Smooth muscle cell (in vitro differentiated cells): ENCODE results near the gene TM4SF4. TPM values are rescaled to one million over a fixed set of nuclear protein-coding genes. Genes with fewer than 3 reads are reported as not detected.

Experiments
- DNase-seq: peaks from one replicate; lab custom pipeline; 2025; ENCODE audit not compliant: unreplicated experiment; lab: John Stamatoyannopoulos, UW
- H2AFZ ChIP-seq: fragments of 200-600 bp; sonication (generic); 2 replicates; pipeline ENCODE4 v1.6.0; 2016; ENCODE audit warnings: antibody characterized with exemption, low read depth, mild to moderate bottlenecking
- H3F3A ChIP-seq: fragments of 200-600 bp; sonication (generic); 2 replicates; pipeline ENCODE4 v1.6.0; 2017; ENCODE audit warnings: antibody characterized with exemption, low read depth
- H3K27ac ChIP-seq: fragments of 200-600 bp; sonication (generic); 2 replicates; pipeline ENCODE4 v1.5.1; 2016; ENCODE audit warnings: low read depth, mild to moderate bottlenecking
- H3K27me3 ChIP-seq: fragments of 200-600 bp; sonication (generic); 2 replicates; pipeline ENCODE4 v1.6.1; 2016; ENCODE audit warnings: low read depth, mild to moderate bottlenecking
- H3K36me3 ChIP-seq: fragments of 200-600 bp; sonication (generic); 2 replicates; pipeline ENCODE4 v1.5.1; 2016; ENCODE audit warnings: low read depth
- H3K4me1 ChIP-seq: fragments of 200-600 bp; sonication (generic); 2 replicates; pipeline ENCODE4 v1.5.1; 2016; ENCODE audit warnings: low read depth
- H3K4me2 ChIP-seq: fragments of 200-600 bp; sonication (generic); 2 replicates; pipeline ENCODE4 v1.6.0; 2016; ENCODE audit warnings: mild to moderate bottlenecking
- H3K4me3 ChIP-seq: fragments of 200-600 bp; sonication (generic); 2 replicates; pipeline ENCODE4 v1.5.1; 2016; ENCODE audit warnings: mild to moderate bottlenecking
- H3K79me2 ChIP-seq: fragments of 200-600 bp; sonication (generic); 2 replicates; pipeline ENCODE4 v1.6.0; 2016; ENCODE audit warnings: low read depth, mild to moderate bottlenecking
- H3K9ac ChIP-seq: fragments of 200-600 bp; sonication (generic); 2 replicates; pipeline ENCODE4 v1.6.0; 2016; ENCODE audit warnings: low read depth
- H3K9me3 ChIP-seq: fragments of 200-600 bp; sonication (generic); replicated peaks from 2 replicates; pipeline ENCODE4 v1.5.1; 2016; ENCODE audit warnings: low read depth
- H4K20me1 ChIP-seq: fragments of 200-600 bp; sonication (generic); 2 replicates; pipeline ENCODE4 v1.6.0; 2016; ENCODE audit warnings: low read depth
- CTCF ChIP-seq: fragments of 200-600 bp; sonication (generic); IDR thresholded peaks from 2 replicates; pipeline ENCODE4 v1.5.1; 2017; ENCODE audit warnings: borderline replicate concordance, mild to moderate bottlenecking, antibody characterized with exemption; ENCODE audit not compliant: insufficient read depth, poor library complexity, severe bottlenecking
- WGBS: methylation state at CpG from one replicate; pipeline ENCODE4 v1.1.7; 2016; ENCODE audit warnings: low lambda C conversion rate; 5-methylcytosine and 5-hydroxymethylcytosine counted together
- polyA plus RNA-seq: library from polyadenylated mRNA; unstranded; fragments of >200 nt; fragmentation: Nextera tagmentation; extraction: Ambion mirVana; gene quantifications from 2 replicates; pipeline ENCODE4 v1.2.1, GENCODE V29; 2016
- total RNA-seq: library from RNA; depleted of rRNA; stranded (reverse); fragments of >200 nt; gene quantifications from 2 replicates; pipeline ENCODE4 v1.2.3, GENCODE V29; 2014

Gene TM4SF4
- total and polyA plus RNA-seq, 2 experiments from 2014 or later = 0.29 TPM; not detected in 1

- no peak overlapping the region for H2AFZ ChIP-seq
- no peaks in the 10 kb centered on the region for H3K36me3 ChIP-seq
- no peaks in the 10 kb centered on the region for H4K20me1 ChIP-seq
- no peak for TF ChIP-seq CTCF
- WGBS = 89% methylated on average over 3 of the region's 3 CpGs
- H3K9me3 ChIP-seq = no peaks in the 10 kb centered on the region
- H3K79me2 ChIP-seq = no peaks in the 10 kb centered on the region
- no peaks in the 10 kb centered on the region for H3F3A ChIP-seq
- H3K4me2 ChIP-seq = no peak overlapping the region
- H3K4me1 ChIP-seq = peaks cover 10% of the 10 kb centered on the region
- no peak for DNase-seq
- H3K4me3 ChIP-seq = no peak overlapping the region
- H3K27ac ChIP-seq = no peak overlapping the region
- H3K27me3 ChIP-seq = no peaks in the 10 kb centered on the region
- no peak overlapping the region for H3K9ac ChIP-seq
These were observed 22.5 kb upstream of the TM4SF4 start for GRCh38 chr3:149452036-149452435.

- Histone ChIP-seq H2AFZ (no peak overlapping the region), H3K79me2 (no peaks in the 10 kb centered on the region), H3K27me3 (no peaks in the 10 kb centered on the region), H3K4me1 (peaks cover 10% of the 10 kb centered on the region), H3F3A (no peaks in the 10 kb centered on the region), H3K9ac (no peak overlapping the region), H3K4me2 (no peak overlapping the region), H3K27ac (no peak overlapping the region), H3K9me3 (no peaks in the 10 kb centered on the region), H4K20me1 (no peaks in the 10 kb centered on the region), H3K4me3 (no peak overlapping the region), H3K36me3 (no peaks in the 10 kb centered on the region)
- DNase-seq = no peak
- TF ChIP-seq CTCF = no peak
- WGBS = 81% methylated on average over 1 of the region's 1 CpG
These were observed 21.2 kb upstream of the TM4SF4 start for GRCh38 chr3:149453140-149453805.

DNA sequence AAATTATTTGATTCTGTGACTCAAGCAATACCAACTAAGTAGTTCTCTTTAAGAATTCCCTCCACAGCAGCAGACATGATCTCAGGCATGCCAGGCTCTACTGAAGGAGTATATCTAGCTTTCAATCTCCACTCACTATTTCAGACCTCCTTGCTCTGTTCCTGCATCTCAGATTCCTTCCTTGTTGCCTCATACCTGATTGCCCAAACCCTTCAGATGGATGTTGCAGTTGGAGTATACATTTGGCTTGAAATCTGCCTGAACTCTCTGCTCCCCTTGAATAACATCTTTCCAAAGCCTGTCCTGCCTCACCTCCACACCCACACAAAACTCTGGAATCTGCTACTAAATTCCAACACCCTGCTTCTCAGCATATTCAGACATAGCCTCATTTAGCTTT, 19.8 kb upstream of the TM4SF4 start:
- no peaks in the 10 kb centered on the region for H3F3A ChIP-seq
- no peaks in the 10 kb centered on the region for H3K27me3 ChIP-seq
- no peak overlapping the region for H3K4me3 ChIP-seq
- no peaks in the 10 kb centered on the region for H3K79me2 ChIP-seq
- no peaks in the 10 kb centered on the region for H3K9me3 ChIP-seq
- no peak overlapping the region for H3K9ac ChIP-seq
- H3K27ac ChIP-seq = no peak overlapping the region
- no peak for DNase-seq
- H2AFZ ChIP-seq = no peak overlapping the region
- no peak for TF ChIP-seq CTCF
- no peak overlapping the region for H3K4me2 ChIP-seq
- H4K20me1 ChIP-seq = no peaks in the 10 kb centered on the region
- H3K4me1 ChIP-seq = peaks cover 5% of the 10 kb centered on the region
- H3K36me3 ChIP-seq = no peaks in the 10 kb centered on the region

DNA sequence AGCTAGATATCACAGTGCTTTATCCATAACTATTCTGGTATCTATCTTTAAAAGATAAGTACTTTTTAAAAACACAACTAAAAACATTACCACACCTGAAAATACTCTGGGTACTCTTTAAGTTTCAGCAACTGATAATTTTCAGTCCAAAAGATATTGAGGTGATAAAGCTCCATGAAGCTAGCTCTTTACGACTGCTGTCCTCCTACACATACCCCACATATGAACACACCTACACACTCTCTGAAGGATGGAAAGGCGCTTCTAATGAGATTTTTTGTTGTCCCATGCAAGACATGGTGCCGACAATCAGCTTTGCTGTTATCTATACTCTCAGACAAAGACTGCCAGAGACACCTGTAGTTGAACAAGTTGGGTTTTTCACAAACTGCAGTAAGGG, 19.1 kb upstream of the TM4SF4 start:
- Histone ChIP-seq H2AFZ (no peak overlapping the region), H3K9me3 (no peaks in the 10 kb centered on the region), H3K4me1 (no peaks in the 10 kb centered on the region), H3K79me2 (no peaks in the 10 kb centered on the region), H3K36me3 (no peaks in the 10 kb centered on the region), H3F3A (no peaks in the 10 kb centered on the region), H3K4me3 (no peak overlapping the region), H3K27ac (no peak overlapping the region), H3K9ac (no peak overlapping the region), H3K4me2 (no peak overlapping the region), H4K20me1 (no peaks in the 10 kb centered on the region), H3K27me3 (no peaks in the 10 kb centered on the region)
- no peak for TF ChIP-seq CTCF
- WGBS = 83% methylated on average over 3 of the region's 3 CpGs
- DNase-seq = no peak
